RWPE2 (cell line): ENCODE data around the gene TRAF3IP3.
A peak's percentile ranks its signal among the peaks of the same experiment; 100 is the strongest.

Source experiments
- ATAC-seq: fragments of 200-7000 bp; cut with Tn5 transposase; 3 replicates; pipeline ENCODE4 v1.9.1; 2021; ENCODE audit warnings: low read depth
- DNase-seq: peaks from one replicate; pipeline ENCODE4 v3.0.0-alpha.2; 2020; ENCODE audit warnings: low spot score
- H3K27ac ChIP-seq: fragments of 450-650 bp; 2 replicates; pipeline ENCODE4 v1.5.1; 2017; ENCODE audit warnings: mild to moderate bottlenecking; ENCODE audit not compliant: poor library complexity, severe bottlenecking
- H3K27me3 ChIP-seq: fragments of 250-450 bp; sonication (Bioruptor Pico); 2 replicates; pipeline ENCODE4 v1.5.1; 2021; ENCODE audit warnings: mild to moderate bottlenecking, moderate library complexity; ENCODE audit not compliant: insufficient read depth, poor library complexity, severe bottlenecking
- H3K36me3 ChIP-seq: fragments of 250-450 bp; sonication (Bioruptor Pico); 2 replicates; pipeline ENCODE4 v1.5.1; 2020; ENCODE audit warnings: low read depth, mild to moderate bottlenecking, moderate library complexity
- H3K4me1 ChIP-seq: fragments of 250-450 bp; sonication (Bioruptor Pico); 2 replicates; pipeline ENCODE4 v1.5.1; 2021; ENCODE audit warnings: mild to moderate bottlenecking, moderate library complexity; ENCODE audit not compliant: insufficient read depth, poor library complexity, severe bottlenecking
- H3K4me3 ChIP-seq: fragments of 250-450 bp; sonication (Bioruptor Pico); 2 replicates; pipeline ENCODE4 v1.5.1; 2021; ENCODE audit warnings: mild to moderate bottlenecking, moderate library complexity; ENCODE audit not compliant: severe bottlenecking
- H3K9me3 ChIP-seq: fragments of 250-450 bp; sonication (Bioruptor Pico); 2 replicates; pipeline ENCODE4 v1.5.1; 2021; ENCODE audit warnings: mild to moderate bottlenecking, moderate library complexity; ENCODE audit not compliant: severe bottlenecking
- TF ChIP-seq, protein P1 (sequence below): fragments of 450-650 bp; IDR thresholded peaks from one replicate; pipeline ENCODE4 v1.5.1; 2017; ENCODE audit warnings: mild to moderate bottlenecking, moderate library complexity; ENCODE audit not compliant: poor library complexity, severe bottlenecking

TRAF3IP3 gene

DNA sequence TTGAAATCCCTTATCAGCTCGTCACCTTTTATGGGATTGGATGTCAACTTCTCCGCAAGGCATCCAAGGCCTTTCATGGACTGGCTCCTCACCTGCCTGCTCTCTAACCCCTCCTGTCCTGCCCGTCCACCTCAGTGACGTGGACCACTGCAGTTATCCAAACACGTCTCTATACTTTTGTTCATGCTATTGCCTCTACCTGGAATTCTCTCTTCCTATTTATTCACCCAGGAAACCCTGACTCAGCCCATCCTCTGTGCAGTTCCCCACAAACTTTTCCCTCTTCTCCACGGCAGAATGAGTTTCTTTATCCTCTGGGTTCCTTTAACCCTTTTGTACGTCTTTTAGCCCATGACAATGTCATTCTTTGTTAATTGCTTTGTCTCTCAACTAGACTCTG, 66.9 kb downstream of the TRAF3IP3 start:
- peaks cover 37% of the 10 kb centered on the region for H3K4me1 ChIP-seq
- no peak for ATAC-seq
- H3K36me3 ChIP-seq = no peaks in the 10 kb centered on the region
- H3K27ac ChIP-seq = peak overlapping the region; percentile 91
- DNase-seq = no peak
- no peak overlapping the region for H3K4me3 ChIP-seq
- H3K27me3 ChIP-seq = no peaks in the 10 kb centered on the region
- no peaks in the 10 kb centered on the region for H3K9me3 ChIP-seq
- TF ChIP-seq, protein P1, sequence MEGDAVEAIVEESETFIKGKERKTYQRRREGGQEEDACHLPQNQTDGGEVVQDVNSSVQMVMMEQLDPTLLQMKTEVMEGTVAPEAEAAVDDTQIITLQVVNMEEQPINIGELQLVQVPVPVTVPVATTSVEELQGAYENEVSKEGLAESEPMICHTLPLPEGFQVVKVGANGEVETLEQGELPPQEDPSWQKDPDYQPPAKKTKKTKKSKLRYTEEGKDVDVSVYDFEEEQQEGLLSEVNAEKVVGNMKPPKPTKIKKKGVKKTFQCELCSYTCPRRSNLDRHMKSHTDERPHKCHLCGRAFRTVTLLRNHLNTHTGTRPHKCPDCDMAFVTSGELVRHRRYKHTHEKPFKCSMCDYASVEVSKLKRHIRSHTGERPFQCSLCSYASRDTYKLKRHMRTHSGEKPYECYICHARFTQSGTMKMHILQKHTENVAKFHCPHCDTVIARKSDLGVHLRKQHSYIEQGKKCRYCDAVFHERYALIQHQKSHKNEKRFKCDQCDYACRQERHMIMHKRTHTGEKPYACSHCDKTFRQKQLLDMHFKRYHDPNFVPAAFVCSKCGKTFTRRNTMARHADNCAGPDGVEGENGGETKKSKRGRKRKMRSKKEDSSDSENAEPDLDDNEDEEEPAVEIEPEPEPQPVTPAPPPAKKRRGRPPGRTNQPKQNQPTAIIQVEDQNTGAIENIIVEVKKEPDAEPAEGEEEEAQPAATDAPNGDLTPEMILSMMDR = no peak

DNA sequence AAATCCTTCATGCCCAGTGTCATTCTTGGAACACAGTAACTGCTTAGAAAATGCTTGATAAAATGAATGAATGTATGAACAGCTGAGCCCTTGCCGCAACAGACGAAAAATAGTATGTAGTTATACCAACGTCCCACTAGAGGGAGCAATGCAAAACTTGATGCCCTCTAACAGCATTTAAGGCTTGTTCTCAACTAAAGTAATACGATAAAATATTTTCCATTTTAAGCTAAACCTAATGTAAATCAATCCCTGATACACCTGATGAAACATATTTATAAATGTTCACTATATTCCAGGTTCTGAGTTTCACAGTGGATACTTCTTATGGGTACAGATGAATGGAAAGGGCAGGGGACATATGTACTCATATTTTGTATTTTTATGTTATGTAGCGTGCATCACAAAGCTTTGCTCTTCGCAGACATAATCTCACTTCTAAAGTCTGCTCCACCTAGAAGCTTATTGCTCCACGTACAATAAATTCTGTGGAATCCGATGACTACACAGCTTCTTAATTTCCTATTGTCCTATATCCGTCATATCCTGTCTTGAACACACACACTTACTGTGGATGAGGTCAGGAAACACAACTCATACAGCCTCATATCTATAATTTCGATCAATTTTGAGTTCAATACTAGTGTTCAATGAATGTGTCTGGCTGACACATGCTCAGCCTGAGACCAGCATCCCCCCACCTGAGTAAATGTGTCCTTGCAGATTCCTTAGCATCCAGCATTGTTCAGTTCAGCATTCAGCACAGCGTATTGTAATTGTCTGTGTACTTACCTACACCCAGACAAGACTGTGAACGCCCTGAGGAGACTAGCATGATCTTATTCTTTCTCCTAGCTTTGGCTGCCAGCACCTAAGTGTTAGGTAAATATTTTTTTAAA, 67.5 kb downstream of the TRAF3IP3 start:
- Histone ChIP-seq H3K4me3 (no peak overlapping the region), H3K27ac (peak overlapping the region; percentile 91), H3K36me3 (no peaks in the 10 kb centered on the region), H3K27me3 (no peaks in the 10 kb centered on the region), H3K9me3 (no peaks in the 10 kb centered on the region), H3K4me1 (peaks cover 37% of the 10 kb centered on the region)
- DNase-seq (no peak), ATAC-seq (peak; percentile 69)
- TF ChIP-seq, protein P1 = peak; percentile 64

DNA sequence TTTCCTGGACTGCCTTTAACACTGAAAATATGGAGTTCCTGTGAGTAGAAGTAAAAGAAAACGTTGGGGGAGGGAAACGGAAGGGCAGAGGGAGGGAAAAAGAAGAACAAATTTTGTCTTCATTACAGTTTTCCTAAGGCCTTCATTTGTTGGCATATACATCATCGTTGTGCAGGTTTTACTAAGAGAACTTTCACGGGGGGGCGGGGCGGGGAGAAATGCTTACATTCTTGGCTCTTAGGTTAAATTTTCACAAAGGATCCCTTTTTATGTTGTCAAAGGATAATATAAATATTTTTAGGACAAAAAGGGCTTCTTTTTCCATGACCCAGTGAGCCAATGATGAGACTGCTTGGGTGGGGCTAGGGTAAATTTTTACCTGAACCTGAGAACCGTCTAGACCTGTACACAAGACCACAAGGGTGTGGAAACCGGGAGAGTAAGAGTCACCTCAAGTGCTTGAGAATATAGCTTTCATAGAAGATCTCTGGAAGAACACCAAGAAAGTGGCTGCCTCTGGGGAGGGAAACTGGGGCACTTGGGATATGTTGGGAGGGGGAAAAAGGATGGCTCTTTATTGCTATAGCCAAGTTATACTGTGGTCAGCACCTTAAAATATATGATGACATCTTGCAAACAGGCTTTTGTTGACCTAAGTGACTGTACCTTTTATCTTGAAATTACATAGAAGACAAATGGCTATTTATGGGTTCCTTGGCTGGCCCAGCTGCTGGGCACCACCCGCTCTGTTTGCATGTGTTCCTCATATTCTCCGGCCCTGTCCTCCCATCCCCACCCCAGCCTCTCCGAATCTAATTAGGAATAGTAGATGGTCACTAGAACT, 70.0 kb downstream of the TRAF3IP3 start:
- peak overlapping the region; percentile 91 for H3K27ac ChIP-seq

DNA sequence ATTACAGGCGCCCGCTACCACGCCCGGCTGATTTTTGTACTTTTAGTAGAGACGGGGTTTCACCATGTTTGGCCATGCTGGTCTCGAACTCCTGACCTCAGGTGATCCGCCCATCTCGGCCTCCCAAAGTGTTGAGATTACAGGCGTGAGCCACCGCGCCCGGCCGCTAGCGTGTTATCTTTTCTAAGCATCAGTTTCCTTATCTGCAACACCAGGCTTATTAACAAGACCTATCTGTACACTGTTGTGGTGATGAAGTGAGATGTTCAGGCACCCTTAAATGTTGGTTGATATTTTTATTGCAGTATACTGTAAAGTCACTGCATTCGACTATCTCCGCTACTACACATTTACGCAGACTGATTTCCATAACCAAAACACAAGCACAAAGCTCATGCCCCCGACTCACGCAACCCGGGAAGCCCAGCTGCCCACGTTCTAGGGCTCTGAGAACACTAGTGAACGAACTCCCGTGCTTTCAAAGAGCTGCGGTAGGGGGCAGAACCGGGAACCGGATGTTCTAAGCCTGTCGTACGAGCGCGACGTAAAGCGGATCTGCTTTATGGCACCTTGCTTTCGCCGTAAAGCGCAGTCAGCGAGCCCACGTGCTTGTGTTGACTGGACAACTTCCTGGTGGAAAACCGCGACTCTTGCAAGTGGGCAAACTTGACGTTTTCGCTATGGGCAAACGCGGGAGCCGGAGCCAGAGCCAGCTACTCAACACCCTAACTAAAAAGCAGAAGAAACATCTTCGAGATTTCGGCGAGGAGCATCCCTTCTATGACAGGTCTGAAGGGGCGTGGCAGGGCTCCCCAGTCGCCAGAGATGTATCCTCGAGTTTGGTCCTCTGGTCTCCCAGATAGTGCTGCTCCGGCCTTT, 71.8 kb downstream of the TRAF3IP3 start, which contains the start of gene UTP25:
TSS of gene UTP25 (plus strand) at position 589 of the 879 bp plus-strand sequence. CDS start at position 681, 92 bp downstream.
- TF ChIP-seq, protein P1 = peak; percentile 62
- H3K36me3 ChIP-seq = 0 out of 2 replicates have a peak, but pooled peaks cover 9% of the 10 kb centered on the region
- DNase-seq (peak; percentile 73), ATAC-seq (0 out of 3 replicates have a peak, but pooled peaks have one; percentile 17)
- no peaks in the 10 kb centered on the region for H3K9me3 ChIP-seq
- H3K4me1 ChIP-seq = peaks cover 39% of the 10 kb centered on the region
- H3K27ac ChIP-seq = peak within 1 kb of the TSS; percentile 91
- peak within 1 kb of the TSS; percentile 69 for H3K4me3 ChIP-seq
- H3K27me3 ChIP-seq = no peaks in the 10 kb centered on the region

More for the DNA sequence above, 70.0 kb downstream of the TRAF3IP3 start:
- Histone ChIP-seq H3K4me1 (peaks cover 40% of the 10 kb centered on the region), H3K36me3 (no peaks in the 10 kb centered on the region), H3K27me3 (no peaks in the 10 kb centered on the region), H3K4me3 (no peak overlapping the region), H3K9me3 (no peaks in the 10 kb centered on the region)
- peak; percentile 75 for ATAC-seq
- no peak for DNase-seq
- TF ChIP-seq, protein P1 = no peak
